ENCODE results near the gene PCGF1. TPM values are rescaled to one million over a fixed set of nuclear protein-coding genes. Genes with fewer than 3 reads are reported as not detected.

Gene PCGF1
- total and polyA plus RNA-seq, 2 of the 4 experiments (the other 2 are of a cell fraction): 23.4 to 31.4 TPM

DNA sequence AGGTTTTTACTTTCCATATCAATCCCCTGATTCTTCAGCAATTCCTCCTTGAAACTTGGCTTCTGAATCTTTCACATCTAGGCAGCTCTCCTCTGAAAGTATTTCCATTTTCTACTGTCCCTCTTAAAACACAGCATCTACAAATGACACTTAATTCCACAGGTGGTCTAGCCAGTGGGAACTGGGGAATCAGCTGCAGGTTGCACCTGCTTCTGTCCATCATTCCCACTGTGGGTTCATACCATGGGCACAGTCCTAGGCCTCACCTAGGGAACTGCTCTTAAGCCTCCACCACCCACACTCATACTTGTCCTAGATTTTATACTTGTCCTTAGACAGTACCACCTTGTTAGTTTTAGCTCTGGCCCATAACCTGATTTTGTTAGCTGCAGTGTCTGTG is 44.0 kb upstream of the PCGF1 start:
- Histone ChIP-seq H3K14ac (replicated peaks; ENCODE audit: low read depth, low read length) (no peak overlapping the region), H3K27me3 (ENCODE audit: control insufficient read depth, insufficient read depth, low read length) (no peaks in the 10 kb centered on the region)
- dilution Hi-C loops (cut with HindIII; ENCODE audit: low sequenced_read_pairs, unreplicated experiment): no loop called here

More for the DNA sequence above, 44.0 kb upstream of the PCGF1 start:
- Histone ChIP-seq H4K5ac (ENCODE audit: low read depth, low read length) (no peak overlapping the region), H2AK5ac (ENCODE audit: low read depth, low read length) (no peak overlapping the region), H3K9me1 (ENCODE audit: insufficient read depth, low read length) (peaks cover 13% of the 10 kb centered on the region; the same call in 1 of the 2 replicates), H2AK9ac (replicated peaks; ENCODE audit: low read depth, low read length, poor library complexity) (no peak overlapping the region), H3K4me1 (ENCODE audit: control insufficient read depth, insufficient read depth, low read length) (peaks cover 24% of the 10 kb centered on the region), H3K27ac (ENCODE audit: insufficient read depth, low read length) (no peak overlapping the region), H2BK120ac (ENCODE audit: low read depth, low read length) (no peak overlapping the region), H3K4me2 (ENCODE audit: low read depth, low read length) (no peak overlapping the region), H3K9me3 (ENCODE audit: control insufficient read depth, insufficient read depth, low read length) (no peaks in the 10 kb centered on the region), H3K36me3 (ENCODE audit: control insufficient read depth, insufficient read depth, low read length) (peaks cover 18% of the 10 kb centered on the region), H3K4me3 (ENCODE audit: insufficient read depth, low read depth, low read length) (no peak overlapping the region), H2BK5ac (ENCODE audit: low read depth, low read length, poor library complexity, severe bottlenecking) (no peak overlapping the region), H2BK15ac (ENCODE audit: low read depth, low read length) (no peak overlapping the region), H3K4ac (ENCODE audit: low read depth, low read length) (no peak overlapping the region), H4K91ac (ENCODE audit: insufficient read depth, low read depth, low read length) (no peak overlapping the region), H4K8ac (ENCODE audit: low read depth in 2 of 2, low read length in 2 of 2) (no peak overlapping the region), H2AFZ (replicated peaks; ENCODE audit: low read length, poor library complexity) (no peak overlapping the region), H3K18ac (ENCODE audit: low read depth, low read length) (no peak overlapping the region), H4K20me1 (ENCODE audit: insufficient read depth, low read length) (no peaks in the 10 kb centered on the region; the same call in 1 of the 2 replicates), H3K9ac (ENCODE audit: low read depth, low read length) (no peak overlapping the region), H2BK20ac (ENCODE audit: low read depth, low read length) (no peak overlapping the region), H3K56ac (ENCODE audit: extremely low read depth, insufficient read depth, low read length) (no peak overlapping the region), H3K23ac (ENCODE audit: low read depth, low read length) (no peak overlapping the region; the same call in 1 of the 2 replicates), H3K79me1 (ENCODE audit: low read depth in 1 of 2, low read length in 2 of 2) (peaks cover 20 to 68% of the 10 kb centered on the region in 2 experiments)
- in situ Hi-C loops (cut with MboI; ENCODE audit: low sequenced_read_pairs) (no loop called here), intact Hi-C loops (cut with micrococcal nuclease) (no loop called here)
- no peak for DNase-seq
- CTCF ChIA-PET: no interaction called here
- no TSS peak for BruUV-seq (replicated peaks)
- TF ChIP-seq FOS (IDR thresholded peaks at IDR 0.05; ENCODE audit: low read depth, low read length) (no peak), POLR2A (IDR thresholded peaks at IDR 0.05; ENCODE audit: low read depth, low read length) (no peak), RAD21 (IDR thresholded peaks at IDR 0.05; ENCODE audit: low read length) (no peak), MAFK (IDR thresholded peaks at IDR 0.05; ENCODE audit: low read depth, low read length) (no peak), CEBPB (IDR thresholded peaks at IDR 0.05; ENCODE audit: low read depth, low read length) (no peak), RFX5 (IDR thresholded peaks at IDR 0.05; ENCODE audit: low read depth, low read length) (no peak), CHD1 (IDR thresholded peaks at IDR 0.05; ENCODE audit: low read depth, low read length) (no peak), BHLHE40 (IDR thresholded peaks at IDR 0.05; ENCODE audit: low read depth, low read length) (no peak)
- TF ChIP-seq, protein P1, sequence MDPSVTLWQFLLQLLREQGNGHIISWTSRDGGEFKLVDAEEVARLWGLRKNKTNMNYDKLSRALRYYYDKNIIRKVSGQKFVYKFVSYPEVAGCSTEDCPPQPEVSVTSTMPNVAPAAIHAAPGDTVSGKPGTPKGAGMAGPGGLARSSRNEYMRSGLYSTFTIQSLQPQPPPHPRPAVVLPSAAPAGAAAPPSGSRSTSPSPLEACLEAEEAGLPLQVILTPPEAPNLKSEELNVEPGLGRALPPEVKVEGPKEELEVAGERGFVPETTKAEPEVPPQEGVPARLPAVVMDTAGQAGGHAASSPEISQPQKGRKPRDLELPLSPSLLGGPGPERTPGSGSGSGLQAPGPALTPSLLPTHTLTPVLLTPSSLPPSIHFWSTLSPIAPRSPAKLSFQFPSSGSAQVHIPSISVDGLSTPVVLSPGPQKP (IDR thresholded peaks at IDR 0.05; ENCODE audit: borderline replicate concordance, low read depth, low read length): no peak
- no peak for ATAC-seq (ENCODE audit: low read depth)
- POLR2A ChIA-PET (ENCODE audit: unreplicated experiment): interaction anchor here (0.7 kb wide), 1 partner anchor 28 kb away, joined by 7 read pairs; no protein-coding TSS in a partner anchor
